ENCODE measurements around the gene EPHB2.

- TF ChIP-seq EZH2 (IDR thresholded peaks at IDR 0.05; ENCODE audit: insufficient read depth, poor library complexity, severe bottlenecking) (no peak), EZH2phosphoT487 (IDR thresholded peaks at IDR 0.05; ENCODE audit: insufficient read depth, low read depth) (no peak)
These were observed 93.2 kb downstream of the EPHB2 start for GRCh38 chr1:22803833-22804232.

All from GM23248 (cell line).